CD4-positive, alpha-beta T cell (primary cell): ENCODE data around the gene TNK1. TPM values are rescaled to one million over a fixed set of nuclear protein-coding genes. Genes with fewer than 3 reads are reported as not detected.

ENCODE experiments used
- ATAC-seq: fragments of 200-7000 bp; cut with Tn5 transposase; one replicate; pipeline ENCODE4 v1.10.0; 2022; ENCODE audit warnings: mild to moderate bottlenecking; ENCODE audit not compliant: poor library complexity
- CTCF ChIA-PET: fragments of 350-600 bp; sonication (Branson Sonifier 250); formaldehyde crosslinking; loops from one replicate; lab custom pipeline; 2021; ENCODE audit warnings: antibody characterized with exemption, inconsistent platforms; lab: Charles Lee
- POLR2A ChIA-PET: fragments of 350-600 bp; sonication (Branson Sonifier 250); formaldehyde crosslinking; loops from one replicate; lab custom pipeline; 2021; ENCODE audit warnings: antibody characterized with exemption, inconsistent platforms; lab: Charles Lee
- DNase-seq, 14 experiments: peaks; one replicate each; pipeline ENCODE4 v3.0.0-alpha.2; 2013 to 2020; ENCODE audit warnings: mixed read lengths in 2 of 14
- H3K27ac ChIP-seq, 2 donors: one replicate each; pipeline versions ENCODE4 v1.5.1 to v1.7.0; 2013; ENCODE audit warnings: low read length in 2 of 2, low read depth in 1 of 2, mild to moderate bottlenecking in 1 of 2
- H3K27me3 ChIP-seq, 2 experiments: 1 replicate in 1 of 2; 2 replicates in 1 of 2; pipeline versions ENCODE4 v1.6.1 to v1.7.0; 2013; ENCODE audit warnings: low read length in 2 of 2, control low read depth in 1 of 2, mild to moderate bottlenecking in 1 of 2, moderate library complexity in 1 of 2; ENCODE audit not compliant: insufficient read depth in 2 of 2, control insufficient read depth in 1 of 2
- H3K36me3 ChIP-seq: one replicate; pipeline ENCODE4 v1.6.1; 2013; ENCODE audit warnings: low read length, control low read depth; ENCODE audit not compliant: insufficient read depth
- H3K4me1 ChIP-seq: one replicate; pipeline ENCODE4 v1.6.1; 2013; ENCODE audit warnings: low read length, control low read depth; ENCODE audit not compliant: insufficient read depth
- H3K4me3 ChIP-seq: one replicate; pipeline ENCODE4 v1.5.1; 2013; ENCODE audit warnings: mild to moderate bottlenecking, low read length, moderate library complexity
- H3K9me3 ChIP-seq, 2 experiments: 1 replicate in 1 of 2; 2 replicates in 1 of 2; pipeline versions ENCODE4 v1.6.1 to v1.7.0; 2013; ENCODE audit warnings: low read length in 2 of 2, mild to moderate bottlenecking in 2 of 2, control low read depth in 1 of 2, moderate library complexity in 1 of 2; ENCODE audit not compliant: control insufficient read depth in 1 of 2, insufficient read depth in 1 of 2
- H3K27ac Mint-ChIP-seq: one replicate; pipeline ENCODE4 v1.8.0; 2020; ENCODE audit warnings: mixed read lengths
- H3K27me3 Mint-ChIP-seq: one replicate; pipeline ENCODE4 v1.8.0; 2021; ENCODE audit warnings: mixed read lengths
- H3K36me3 Mint-ChIP-seq: one replicate; pipeline ENCODE4 v1.8.0; 2021; ENCODE audit warnings: low read depth, mixed read lengths
- H3K4me1 Mint-ChIP-seq: one replicate; pipeline ENCODE4 v1.8.0; 2021; ENCODE audit warnings: low read depth, mixed read lengths
- H3K4me3 Mint-ChIP-seq: one replicate; pipeline ENCODE4 v1.8.0; 2020; ENCODE audit warnings: mild to moderate bottlenecking, mixed read lengths
- H3K9me3 Mint-ChIP-seq: one replicate; pipeline ENCODE4 v1.8.0; 2020; ENCODE audit warnings: mixed read lengths
- intact Hi-C, 2 experiments: fragments of 100-400 bp; cut with DNase I in 1 of 2; cut with micrococcal nuclease in 1 of 2; formaldehyde crosslinking; loops; one replicate each; pipeline versions ENCODE4 v1.15.1 to v1.9.0; 2023 to 2025; cut with DNase I, micrococcal nuclease
- total RNA-seq, 174 experiments: library from RNA in 2 of 174; stranded (reverse) in 2 of 174; gene quantifications; one replicate each; pipeline ENCODE4 v1.2.3 and lab custom pipeline; 2021 to 2026
- TF ChIP-seq, protein P1 (sequence below): fragments of 200-600 bp; IDR thresholded peaks from one replicate; pipeline ENCODE4 v1.8.0; 2022; ENCODE audit warnings: antibody characterized with exemption, mild to moderate bottlenecking

Gene TNK1
- total RNA-seq, 2 experiments from 2014 or later: 11.0 to 12.4 TPM

DNA sequence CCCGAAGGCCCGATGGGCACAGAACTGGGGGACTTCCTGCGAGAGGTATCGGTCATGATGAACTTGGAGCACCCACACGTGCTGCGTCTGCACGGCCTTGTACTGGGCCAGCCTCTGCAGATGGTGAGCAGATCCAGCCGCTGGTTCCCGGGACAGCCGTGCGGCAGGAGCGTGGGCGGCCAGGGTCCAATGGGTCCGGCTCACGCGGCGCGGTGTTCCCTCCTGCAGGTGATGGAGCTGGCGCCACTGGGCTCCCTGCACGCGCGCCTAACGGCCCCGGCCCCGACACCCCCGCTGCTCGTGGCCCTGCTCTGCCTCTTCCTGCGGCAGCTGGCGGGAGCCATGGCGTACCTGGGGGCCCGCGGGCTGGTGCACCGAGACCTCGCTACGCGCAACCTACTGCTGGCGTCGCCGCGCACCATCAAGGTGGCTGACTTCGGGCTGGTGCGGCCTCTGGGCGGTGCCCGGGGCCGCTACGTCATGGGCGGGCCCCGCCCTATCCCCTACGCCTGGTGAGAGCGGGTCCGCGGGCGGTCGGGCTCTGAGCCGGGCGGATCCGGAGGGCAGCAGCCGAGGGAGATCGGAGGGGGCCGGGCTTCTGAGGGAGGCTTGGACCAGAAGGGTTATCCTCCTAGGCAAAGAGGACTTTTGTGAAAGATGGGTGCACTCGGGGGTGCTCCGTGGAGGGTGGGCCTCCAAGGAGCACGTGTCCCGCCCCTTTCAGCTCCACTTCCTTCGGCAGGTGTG lies 3.0 kb downstream of the TNK1 start:
- H3K27me3 Mint-ChIP-seq: peaks cover 41% of the 10 kb centered on the region
- Histone ChIP-seq H3K27ac (peak overlapping the region; percentile 74 to 77), H3K4me1 (peaks cover 28% of the 10 kb centered on the region), H3K27me3 (peaks cover 21 to 22% of the 10 kb centered on the region in 2 experiments), H3K4me3 (peak overlapping the region; percentile 64), H3K36me3 (peaks cover 17% of the 10 kb centered on the region), H3K9me3 (peaks cover 0 to 3% of the 10 kb centered on the region in 2 experiments)
- peaks cover 10% of the 10 kb centered on the region for H3K4me1 Mint-ChIP-seq
- TF ChIP-seq, protein P1, sequence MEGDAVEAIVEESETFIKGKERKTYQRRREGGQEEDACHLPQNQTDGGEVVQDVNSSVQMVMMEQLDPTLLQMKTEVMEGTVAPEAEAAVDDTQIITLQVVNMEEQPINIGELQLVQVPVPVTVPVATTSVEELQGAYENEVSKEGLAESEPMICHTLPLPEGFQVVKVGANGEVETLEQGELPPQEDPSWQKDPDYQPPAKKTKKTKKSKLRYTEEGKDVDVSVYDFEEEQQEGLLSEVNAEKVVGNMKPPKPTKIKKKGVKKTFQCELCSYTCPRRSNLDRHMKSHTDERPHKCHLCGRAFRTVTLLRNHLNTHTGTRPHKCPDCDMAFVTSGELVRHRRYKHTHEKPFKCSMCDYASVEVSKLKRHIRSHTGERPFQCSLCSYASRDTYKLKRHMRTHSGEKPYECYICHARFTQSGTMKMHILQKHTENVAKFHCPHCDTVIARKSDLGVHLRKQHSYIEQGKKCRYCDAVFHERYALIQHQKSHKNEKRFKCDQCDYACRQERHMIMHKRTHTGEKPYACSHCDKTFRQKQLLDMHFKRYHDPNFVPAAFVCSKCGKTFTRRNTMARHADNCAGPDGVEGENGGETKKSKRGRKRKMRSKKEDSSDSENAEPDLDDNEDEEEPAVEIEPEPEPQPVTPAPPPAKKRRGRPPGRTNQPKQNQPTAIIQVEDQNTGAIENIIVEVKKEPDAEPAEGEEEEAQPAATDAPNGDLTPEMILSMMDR: no peak
- peak; percentile 63 to 93 (median 77) for DNase-seq
- peaks cover 30% of the 10 kb centered on the region for H3K36me3 Mint-ChIP-seq
- H3K27ac Mint-ChIP-seq: peak overlapping the region; percentile 91
- peak overlapping the region; percentile 87 for H3K4me3 Mint-ChIP-seq
- H3K9me3 Mint-ChIP-seq: no peaks in the 10 kb centered on the region
- intact Hi-C loops: loop anchor here (1.0 to 10.0 kb wide), 2 partner anchors 10 to 51 kb away; partner anchors contain the start of genes FGF11 (in 1 of the 2), PLSCR3 (in 1 of the 2) and TMEM102 (in 1 of the 2)
- ATAC-seq: peak; percentile 94
- ChIA-PET CTCF (interaction anchor here (0.6 to 1.8 kb wide), 7 partner anchors 10 to 53 kb away, joined by 3 to 9 read pairs (median 6); partner anchors contain the start of genes PLSCR3 and TMEM256), POLR2A (interaction anchor here (0.5 to 3.9 kb wide), 28 partner anchors 10 to 773 kb away, joined by 3 to 37 read pairs (median 4); partner anchors contain the start of genes ACADVL, ACAP1, DLG4 and NEURL4)

- intact Hi-C loops: loop anchor here (1.0 to 10.0 kb wide), 2 partner anchors 10 to 50 kb away; partner anchors contain the start of genes FGF11 (in 1 of the 2), PLSCR3 (in 1 of the 2) and TMEM102 (in 1 of the 2)
- H3K4me3 Mint-ChIP-seq: peak overlapping the region; percentile 87
- no peaks in the 10 kb centered on the region for H3K9me3 Mint-ChIP-seq
- POLR2A ChIA-PET: interaction anchor here (0.5 to 3.9 kb wide), 25 partner anchors 9 to 772 kb away, joined by 3 to 37 read pairs (median 4); partner anchors contain the start of genes ACAP1, NEURL4, NLGN2 and PLSCR3
- peak overlapping the region; percentile 64 for H3K4me3 ChIP-seq
- peak overlapping the region; percentile 91 for H3K27ac Mint-ChIP-seq
- H3K36me3 ChIP-seq: peaks cover 24% of the 10 kb centered on the region
- peaks cover 36% of the 10 kb centered on the region for H3K36me3 Mint-ChIP-seq
- H3K27ac ChIP-seq: peak overlapping the region; percentile 74 to 77
- CTCF ChIA-PET: interaction anchor here (1.0 to 1.8 kb wide), 6 partner anchors 9 to 52 kb away, joined by 4 to 9 read pairs (median 7); partner anchors contain the start of genes PLSCR3 and TMEM256
- TF ChIP-seq, protein P1: no peak
- H3K4me1 Mint-ChIP-seq: peaks cover 10% of the 10 kb centered on the region
- DNase-seq: peak in 2 of 14 experiments; percentile 8 to 36
- H3K27me3 Mint-ChIP-seq: peaks cover 34% of the 10 kb centered on the region
- peaks cover 21 to 22% of the 10 kb centered on the region in 2 experiments for H3K27me3 ChIP-seq
- H3K4me1 ChIP-seq: peaks cover 28% of the 10 kb centered on the region
- H3K9me3 ChIP-seq: no peaks in the 10 kb centered on the region
- no peak for ATAC-seq
These were observed 3.7 kb downstream of the TNK1 start for GRCh38 chr17:7384489-7385081.

DNA sequence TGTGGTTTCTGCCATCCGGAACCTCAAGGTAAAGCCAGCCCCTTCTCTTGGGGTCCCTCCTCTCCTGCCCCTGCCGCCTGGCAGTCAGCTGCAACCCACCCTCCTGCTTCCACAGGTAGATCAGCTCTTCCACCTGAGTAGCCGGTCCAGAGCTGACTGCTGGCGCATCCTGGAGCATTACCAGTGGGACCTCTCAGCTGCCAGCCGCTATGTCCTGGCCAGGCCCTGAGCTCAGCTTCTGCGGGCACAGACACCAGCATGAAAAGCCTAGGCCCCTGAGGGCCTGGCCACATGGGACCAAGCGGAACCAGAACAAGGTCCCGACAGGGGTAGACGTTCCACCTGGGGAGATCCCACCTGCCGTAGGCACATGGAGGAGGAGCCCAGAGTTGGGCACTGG lies 8.0 kb downstream of the TNK1 start:
- no peaks in the 10 kb centered on the region for H3K9me3 Mint-ChIP-seq
- Histone ChIP-seq H3K9me3 (no peaks in the 10 kb centered on the region), H3K36me3 (peaks cover 55% of the 10 kb centered on the region), H3K4me3 (no peak overlapping the region), H3K4me1 (peaks cover 52% of the 10 kb centered on the region), H3K27me3 (no peaks in the 10 kb centered on the region), H3K27ac (no peak overlapping the region)
- peaks cover 29% of the 10 kb centered on the region for H3K4me1 Mint-ChIP-seq
- ATAC-seq: no peak
- H3K27me3 Mint-ChIP-seq: no peaks in the 10 kb centered on the region
- ChIA-PET CTCF (no interaction called here), POLR2A (interaction anchor here (1.3 kb wide), 1 partner anchor 15 kb away, joined by 3 read pairs; the partner anchor contains the start of gene TMEM256)
- peaks cover 74% of the 10 kb centered on the region for H3K36me3 Mint-ChIP-seq
- DNase-seq: peak in 1 of 14 experiments; percentile 12
- H3K4me3 Mint-ChIP-seq: no peak overlapping the region
- no peak overlapping the region for H3K27ac Mint-ChIP-seq
- intact Hi-C loops: loop anchor here in 1 of 2 experiments (10.0 kb wide), 1 partner anchor 46 kb away; the partner anchor contains the start of genes FGF11 and TMEM102
- TF ChIP-seq, protein P1: no peak
